A549 (cell line): ENCODE data around the gene CC2D1A. TPM values are rescaled to one million over a fixed set of nuclear protein-coding genes. Genes with fewer than 3 reads are reported as not detected.
A peak's percentile ranks its signal among the peaks of the same experiment; 100 is the strongest.

Experiments used
- ATAC-seq, 2 experiments: fragments of 200-7000 bp in 1 of 2; fragments of >200 bp in 1 of 2; cut with Nextera tagmentation in 1 of 2; cut with Tn5 transposase in 1 of 2; 3 replicates each; pipeline versions ENCODE4 v1.8.0 to v1.9.1; 2018 to 2020; ENCODE audit warnings: mild to moderate bottlenecking in 1 of 2, moderate library complexity in 1 of 2
- CTCF ChIA-PET: fragments of 300-600 bp; sonication (Branson Sonifier 250); formaldehyde crosslinking; extraction: SDS; loops from one replicate; lab custom pipeline; 2021; ENCODE audit warnings: antibody characterized with exemption, inconsistent platforms; lab: Yijun Ruan, JAX
- POLR2A ChIA-PET: fragments of 350-600 bp; formaldehyde crosslinking; extraction: SDS; loops from one replicate; lab custom pipeline; 2021; ENCODE audit warnings: antibody characterized with exemption, inconsistent platforms; lab: Yijun Ruan, JAX
- DNase-seq, 2 experiments: peaks; one replicate each; pipeline versions ENCODE4 v3.0.0 to v3.0.0-alpha.2; 2011 to 2016; ENCODE audit warnings: low read depth in 1 of 2, low spot score in 1 of 2
- FAIRE-seq: peaks from 2 replicates; lab custom pipeline; 2011; peaks lifted over from hg19 to GRCh38; lab: Jason Lieb, UNC
- H3K27ac ChIP-seq, 2 experiments: fragments of >200 bp; sonication (Bioruptor Twin); formaldehyde crosslinking; 3 replicates each; pipeline ENCODE4 v1.5.1; 2016 to 2017
- H3K4me1 ChIP-seq: fragments of >200 bp; sonication (Bioruptor Twin); formaldehyde crosslinking; 3 replicates; pipeline ENCODE4 v1.6.1; 2016
- H3K4me2 ChIP-seq: fragments of >200 bp; sonication (Bioruptor Twin); formaldehyde crosslinking; 3 replicates; pipeline ENCODE4 v1.6.1; 2016
- H3K4me3 ChIP-seq: fragments of >200 bp; sonication (Bioruptor Twin); formaldehyde crosslinking; 3 replicates; pipeline ENCODE4 v1.5.1; 2016
- H3K9me3 ChIP-seq: fragments of >200 bp; sonication (Bioruptor Twin); formaldehyde crosslinking; 3 replicates; pipeline ENCODE4 v1.6.1; 2016
- ATOH8 ChIP-seq: fragments of 250-450 bp; sonication (Bioruptor Pico); IDR thresholded peaks from 2 replicates; pipeline ENCODE4 v1.5.0; 2020; ENCODE audit warnings: low read depth, mild to moderate bottlenecking, moderate library complexity
- CBX2 ChIP-seq: fragments of 200-600 bp; sonication (generic); IDR thresholded peaks from 2 replicates; pipeline ENCODE4 v1.6.1; 2016; ENCODE audit warnings: low read depth, mild to moderate bottlenecking, borderline replicate concordance
- CBX8 ChIP-seq: fragments of 200-600 bp; sonication (generic); IDR thresholded peaks from 2 replicates; pipeline ENCODE4 v1.6.1; 2016
- CEBPB ChIP-seq, 2 experiments: fragments of >200 bp in 1 of 2; sonication (Bioruptor Twin) in 1 of 2; formaldehyde crosslinking in 1 of 2; IDR thresholded peaks; 2 replicates each; pipeline ENCODE4 v1.6.1; 2012 to 2016
- CTCF ChIP-seq: fragments of >200 bp; sonication (Bioruptor Twin); formaldehyde crosslinking; IDR thresholded peaks from 3 replicates; pipeline ENCODE4 v1.5.1; 2016
- ELK1 ChIP-seq: fragments of 150-350 bp; IDR thresholded peaks from 2 replicates; pipeline ENCODE4 v1.6.1; 2014; ENCODE audit warnings: low read depth, mild to moderate bottlenecking, low read length
- ESRRA ChIP-seq: fragments of 150-350 bp; IDR thresholded peaks from 2 replicates; pipeline ENCODE4 v1.6.1; 2014; ENCODE audit warnings: mild to moderate bottlenecking, low read length, borderline replicate concordance
- HDAC2 ChIP-seq: fragments of 200-600 bp; sonication (generic); IDR thresholded peaks from 2 replicates; pipeline ENCODE4 v1.6.1; 2016
- HES2 ChIP-seq: fragments of >200 bp; sonication (Bioruptor Twin); formaldehyde crosslinking; IDR thresholded peaks from 2 replicates; pipeline ENCODE4 v1.6.1; 2016
- HOXB13 ChIP-seq: fragments of 250-450 bp; sonication (Bioruptor Pico); IDR thresholded peaks from 2 replicates; pipeline ENCODE4 v1.5.0; 2020; ENCODE audit warnings: low read depth, mild to moderate bottlenecking, moderate library complexity
- HOXB5 ChIP-seq: fragments of 250-450 bp; sonication (Bioruptor Pico); IDR thresholded peaks from 2 replicates; pipeline ENCODE4 v1.5.0; 2020; ENCODE audit warnings: mild to moderate bottlenecking, moderate library complexity
- KDM1A ChIP-seq: fragments of 200-600 bp; sonication (generic); IDR thresholded peaks from 2 replicates; pipeline ENCODE4 v1.6.1; 2016; ENCODE audit warnings: low read depth, mild to moderate bottlenecking
- KDM5A ChIP-seq: fragments of 200-600 bp; sonication (generic); IDR thresholded peaks from 2 replicates; pipeline ENCODE4 v1.6.1; 2016; ENCODE audit warnings: antibody characterized with exemption, mild to moderate bottlenecking
- MAZ ChIP-seq: fragments of 150-350 bp; IDR thresholded peaks from 2 replicates; pipeline ENCODE4 v1.6.1; 2014; ENCODE audit warnings: antibody characterized with exemption, low read depth, low read length, borderline replicate concordance
- NFE2L2 ChIP-seq: fragments of 150-350 bp; conservative IDR thresholded peaks from 2 replicates; pipeline ENCODE4 v1.6.1; 2014; ENCODE audit warnings: low read length
- PHF8 ChIP-seq: fragments of 200-600 bp; sonication (generic); IDR thresholded peaks from 2 replicates; pipeline ENCODE4 v1.6.1; 2016; ENCODE audit warnings: low read depth, mild to moderate bottlenecking, antibody characterized with exemption, moderate library complexity, borderline replicate concordance
- POLR2A ChIP-seq: IDR thresholded peaks from 2 replicates; pipeline ENCODE4 v1.6.1; 2012; ENCODE audit warnings: mild to moderate bottlenecking, low read length
- POLR2AphosphoS2 ChIP-seq: conservative IDR thresholded peaks from 2 replicates; pipeline ENCODE4 v1.6.1; 2012; ENCODE audit warnings: low read length, improper control_type of control experiment, inconsistent platforms
- RAD21 ChIP-seq, 2 experiments: fragments of >200 bp in 1 of 2; sonication (Bioruptor Twin) in 1 of 2; formaldehyde crosslinking in 1 of 2; IDR thresholded peaks in 1 of 2; conservative IDR thresholded peaks in 1 of 2; 2 replicates in 1 of 2; 3 replicates in 1 of 2; pipeline ENCODE4 v1.6.1; 2012 to 2018; ENCODE audit warnings: inconsistent platforms in 1 of 2
- RARB ChIP-seq: fragments of 250-450 bp; sonication (Bioruptor Pico); IDR thresholded peaks from 2 replicates; pipeline ENCODE4 v1.8.0; 2021; ENCODE audit warnings: mild to moderate bottlenecking, moderate library complexity
- RNF2 ChIP-seq: fragments of 200-600 bp; sonication (generic); IDR thresholded peaks from 2 replicates; pipeline ENCODE4 v1.6.1; 2016; ENCODE audit warnings: low read depth, mild to moderate bottlenecking, antibody characterized with exemption, moderate library complexity, borderline replicate concordance
- TP53 ChIP-seq: fragments of 250-450 bp; sonication (Bioruptor Pico); IDR thresholded peaks from 2 replicates; pipeline ENCODE4 v1.5.0; 2021; ENCODE audit warnings: mild to moderate bottlenecking, moderate library complexity
- ZFP36 ChIP-seq: fragments of 450-650 bp; IDR thresholded peaks from 2 replicates; pipeline ENCODE4 v1.6.1; 2014; ENCODE audit warnings: borderline replicate concordance; ENCODE audit not compliant: partially characterized antibody
- ZSCAN20 ChIP-seq: fragments of 250-450 bp; sonication (Bioruptor Pico); IDR thresholded peaks from 2 replicates; pipeline ENCODE4 v1.8.0; 2022; ENCODE audit warnings: mild to moderate bottlenecking, moderate library complexity
- WGBS: methylation state at CpG from one replicate; pipeline ENCODE4 v1.1.6; 2017; ENCODE audit errors: missing lambda C conversion rate; 5-methylcytosine and 5-hydroxymethylcytosine counted together
- polyA plus RNA-seq, 4 experiments: library from polyadenylated mRNA; depleted of rRNA in 3 of 4; stranded (reverse); fragments of >200 nt; fragmentation: RNase III in 1 of 4; extraction: RNeasy Plus Mini Kit Qiagen cat#74134 plus additional on column Dnase treatment in 1 of 4; gene quantifications; 2 replicates in 3 of 4; 3 replicates in 1 of 4; pipeline ENCODE4 v1.2.3, GENCODE V29; 2011 to 2017
- TF ChIP-seq, protein P1 (sequence below): IDR thresholded peaks from 2 replicates; pipeline ENCODE4 v1.6.1; 2012
- TF ChIP-seq, protein P2 (sequence below): IDR thresholded peaks from 2 replicates; pipeline ENCODE4 v1.6.1; 2012; ENCODE audit warnings: low read depth, borderline replicate concordance
- TF ChIP-seq, protein P3 (sequence below): fragments of 250-450 bp; sonication (Bioruptor Pico); IDR thresholded peaks from 2 replicates; pipeline ENCODE4 v1.5.0; 2021; ENCODE audit warnings: mild to moderate bottlenecking, moderate library complexity, borderline replicate concordance
- TF ChIP-seq, protein P4 (sequence below): fragments of >200 bp; sonication (Bioruptor Twin); formaldehyde crosslinking; IDR thresholded peaks from 3 replicates; pipeline ENCODE4 v1.6.1; 2016

Gene CC2D1A
- polyA plus RNA-seq, 2 of the 4 experiments (the other 2 are of a cell fraction), result 4.8 to 13.9 TPM

- CTCF ChIA-PET, result interaction anchor here (0.8 to 2.1 kb wide), 3 partner anchors 53 to 64 kb away, joined by 3 to 8 read pairs (median 3); partner anchors contain the start of gene IL27RA
These were observed 72.6 kb downstream of the CC2D1A start for GRCh38 chr19:13978351-13979243.

DNA sequence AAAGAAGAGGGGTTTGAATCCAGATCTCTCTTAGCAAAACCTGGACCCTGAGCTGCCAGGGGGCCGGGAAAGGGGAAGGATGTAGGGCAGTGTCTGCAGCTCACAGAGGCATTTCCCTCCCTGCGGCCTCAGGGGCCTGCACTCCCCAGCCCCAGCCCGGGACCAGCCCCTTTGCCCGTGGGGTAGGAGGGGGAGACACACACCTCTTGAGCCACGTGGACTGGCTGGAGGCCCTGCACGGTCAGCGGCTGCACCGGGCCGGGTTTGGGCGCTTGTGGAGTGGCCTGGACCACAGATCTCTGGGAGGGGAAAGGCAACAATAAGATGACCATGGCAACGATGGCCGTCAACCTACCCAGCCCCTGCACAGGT, 73.2 kb downstream of the CC2D1A start:
- CTCF ChIA-PET, result no interaction called here
- WGBS, result 72% methylated on average over 3 of the region's 12 CpGs
- no peak for FAIRE-seq

More at GRCh38 chr19:13978351-13979243, 72.6 kb downstream of the CC2D1A start:
- peak in 1 of 2 experiments; percentile 35; a peak in 3 of 6 replicates for ATAC-seq
- POLR2A ChIA-PET, result interaction anchor here (0.5 kb wide), 1 partner anchor 17 kb away, joined by 5 read pairs; no protein-coding TSS in a partner anchor
- Histone ChIP-seq H3K4me3 (no peak overlapping the region), H3K4me1 (no peaks in the 10 kb centered on the region), H3K4me2 (no peak overlapping the region), H3K27ac (no peak overlapping the region)
- DNase-seq, result no peak
- TF ChIP-seq HDAC2 (no peak), CBX8 (no peak), NFE2L2 (no peak), HOXB13 (CRISPR knock-in tag) (no peak), ATOH8 (no peak), CTCF (no peak), ESRRA (no peak), HES2 (no peak), ZFP36 (no peak), RNF2 (no peak), POLR2A (no peak), MAZ (no peak)
- TF ChIP-seq, all 56 proteins: peak for 0
- 95% methylated on average over 20 of the region's 74 CpGs for WGBS
- FAIRE-seq, result no peak
- H3K9me3 ChIP-seq, result no peaks in the 10 kb centered on the region

DNA sequence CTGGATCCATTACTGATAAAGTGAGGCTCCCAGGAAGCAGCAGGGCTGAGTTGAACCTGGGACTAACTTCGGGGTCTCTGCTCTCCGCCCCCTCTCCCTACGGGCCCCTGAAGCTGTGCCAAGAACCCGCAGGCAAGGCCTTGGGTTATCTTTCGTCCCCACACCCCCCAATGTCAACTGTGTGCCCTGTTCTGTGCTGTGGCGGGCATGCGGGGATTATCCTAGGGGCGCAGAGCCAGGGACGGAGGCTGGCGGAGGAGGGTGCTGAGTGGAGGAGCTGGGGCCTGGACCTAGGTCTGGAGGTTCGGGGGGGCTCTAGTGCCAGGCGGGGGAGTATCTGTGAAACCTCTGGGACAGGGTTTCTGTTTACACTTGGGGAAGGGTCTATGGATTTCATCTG, 73.7 kb downstream of the CC2D1A start:
- Histone ChIP-seq H3K9me3 (no peaks in the 10 kb centered on the region), H3K4me3 (no peak overlapping the region), H3K4me2 (no peak overlapping the region), H3K4me1 (no peaks in the 10 kb centered on the region), H3K27ac (no peak overlapping the region)
- TF ChIP-seq, protein P1, sequence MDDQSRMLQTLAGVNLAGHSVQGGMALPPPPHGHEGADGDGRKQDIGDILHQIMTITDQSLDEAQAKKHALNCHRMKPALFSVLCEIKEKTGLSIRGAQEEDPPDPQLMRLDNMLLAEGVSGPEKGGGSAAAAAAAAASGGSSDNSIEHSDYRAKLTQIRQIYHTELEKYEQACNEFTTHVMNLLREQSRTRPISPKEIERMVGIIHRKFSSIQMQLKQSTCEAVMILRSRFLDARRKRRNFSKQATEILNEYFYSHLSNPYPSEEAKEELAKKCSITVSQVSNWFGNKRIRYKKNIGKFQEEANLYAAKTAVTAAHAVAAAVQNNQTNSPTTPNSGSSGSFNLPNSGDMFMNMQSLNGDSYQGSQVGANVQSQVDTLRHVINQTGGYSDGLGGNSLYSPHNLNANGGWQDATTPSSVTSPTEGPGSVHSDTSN, result no peak
- TF ChIP-seq RARB, result no peak
- TF ChIP-seq, protein P2, sequence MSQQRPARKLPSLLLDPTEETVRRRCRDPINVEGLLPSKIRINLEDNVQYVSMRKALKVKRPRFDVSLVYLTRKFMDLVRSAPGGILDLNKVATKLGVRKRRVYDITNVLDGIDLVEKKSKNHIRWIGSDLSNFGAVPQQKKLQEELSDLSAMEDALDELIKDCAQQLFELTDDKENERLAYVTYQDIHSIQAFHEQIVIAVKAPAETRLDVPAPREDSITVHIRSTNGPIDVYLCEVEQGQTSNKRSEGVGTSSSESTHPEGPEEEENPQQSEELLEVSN, result no peak
- TF ChIP-seq, protein P3, sequence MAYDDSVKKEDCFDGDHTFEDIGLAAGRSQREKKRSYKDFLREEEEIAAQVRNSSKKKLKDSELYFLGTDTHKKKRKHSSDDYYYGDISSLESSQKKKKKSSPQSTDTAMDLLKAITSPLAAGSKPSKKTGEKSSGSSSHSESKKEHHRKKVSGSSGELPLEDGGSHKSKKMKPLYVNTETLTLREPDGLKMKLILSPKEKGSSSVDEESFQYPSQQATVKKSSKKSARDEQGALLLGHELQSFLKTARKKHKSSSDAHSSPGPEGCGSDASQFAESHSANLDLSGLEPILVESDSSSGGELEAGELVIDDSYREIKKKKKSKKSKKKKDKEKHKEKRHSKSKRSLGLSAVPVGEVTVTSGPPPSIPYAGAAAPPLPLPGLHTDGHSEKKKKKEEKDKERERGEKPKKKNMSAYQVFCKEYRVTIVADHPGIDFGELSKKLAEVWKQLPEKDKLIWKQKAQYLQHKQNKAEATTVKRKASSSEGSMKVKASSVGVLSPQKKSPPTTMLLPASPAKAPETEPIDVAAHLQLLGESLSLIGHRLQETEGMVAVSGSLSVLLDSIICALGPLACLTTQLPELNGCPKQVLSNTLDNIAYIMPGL (CRISPR knock-in tag), result no peak
- no peak for TF ChIP-seq ZSCAN20 (CRISPR knock-in tag)
- TF ChIP-seq, protein P4, sequence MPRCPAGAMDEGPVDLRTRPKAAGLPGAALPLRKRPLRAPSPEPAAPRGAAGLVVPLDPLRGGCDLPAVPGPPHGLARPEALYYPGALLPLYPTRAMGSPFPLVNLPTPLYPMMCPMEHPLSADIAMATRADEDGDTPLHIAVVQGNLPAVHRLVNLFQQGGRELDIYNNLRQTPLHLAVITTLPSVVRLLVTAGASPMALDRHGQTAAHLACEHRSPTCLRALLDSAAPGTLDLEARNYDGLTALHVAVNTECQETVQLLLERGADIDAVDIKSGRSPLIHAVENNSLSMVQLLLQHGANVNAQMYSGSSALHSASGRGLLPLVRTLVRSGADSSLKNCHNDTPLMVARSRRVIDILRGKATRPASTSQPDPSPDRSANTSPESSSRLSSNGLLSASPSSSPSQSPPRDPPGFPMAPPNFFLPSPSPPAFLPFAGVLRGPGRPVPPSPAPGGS, result no peak
- ChIA-PET CTCF (no interaction called here), POLR2A (no interaction called here)
- 50% methylated on average over 2 of the region's 12 CpGs for WGBS
- ATAC-seq (no peak), FAIRE-seq (no peak), DNase-seq (no peak)

More for the DNA sequence above, 73.2 kb downstream of the CC2D1A start:
- no peaks in the 10 kb centered on the region for H3K4me1 ChIP-seq
- DNase-seq, result no peak
- ATAC-seq, result no peak
- no peak overlapping the region for H3K4me2 ChIP-seq
- H3K27ac ChIP-seq, result no peak overlapping the region
- TF ChIP-seq RAD21 (conservative IDR thresholded peaks at IDR 0.05 in 1 of 2, IDR thresholded peaks at IDR 0.05 in 1 of 2) (no peak), PHF8 (no peak), CEBPB (IDR thresholded peaks at IDR 0.05) (no peak), KDM1A (no peak), CBX2 (no peak), KDM5A (no peak), HOXB5 (CRISPR knock-in tag) (no peak), TP53 (no peak), ELK1 (no peak), POLR2AphosphoS2 (no peak)
- no peak overlapping the region for H3K4me3 ChIP-seq
- H3K9me3 ChIP-seq, result no peaks in the 10 kb centered on the region
- POLR2A ChIA-PET, result no interaction called here
